Hepatocyte (in vitro differentiated cells): ENCODE results near the gene APOA1.

Source experiments
- EZH2 ChIP-seq: fragments of 200-600 bp; sonication (generic); IDR thresholded peaks from 2 replicates; pipeline ENCODE4 v1.6.1; 2016; ENCODE audit warnings: antibody characterized with exemption, mild to moderate bottlenecking, borderline replicate concordance
- EZH2phosphoT487 ChIP-seq: fragments of 200-600 bp; sonication (generic); IDR thresholded peaks from one replicate; pipeline ENCODE4 v1.6.1; 2018; ENCODE audit warnings: antibody characterized with exemption, mild to moderate bottlenecking, low read depth, moderate library complexity; ENCODE audit not compliant: unreplicated experiment, severe bottlenecking
- TF ChIP-seq, protein P1 (sequence below): fragments of 200-600 bp; sonication (generic); IDR thresholded peaks from 2 replicates; pipeline ENCODE4 v1.5.1; 2016; ENCODE audit warnings: antibody characterized with exemption, mild to moderate bottlenecking; ENCODE audit not compliant: poor library complexity

DNA sequence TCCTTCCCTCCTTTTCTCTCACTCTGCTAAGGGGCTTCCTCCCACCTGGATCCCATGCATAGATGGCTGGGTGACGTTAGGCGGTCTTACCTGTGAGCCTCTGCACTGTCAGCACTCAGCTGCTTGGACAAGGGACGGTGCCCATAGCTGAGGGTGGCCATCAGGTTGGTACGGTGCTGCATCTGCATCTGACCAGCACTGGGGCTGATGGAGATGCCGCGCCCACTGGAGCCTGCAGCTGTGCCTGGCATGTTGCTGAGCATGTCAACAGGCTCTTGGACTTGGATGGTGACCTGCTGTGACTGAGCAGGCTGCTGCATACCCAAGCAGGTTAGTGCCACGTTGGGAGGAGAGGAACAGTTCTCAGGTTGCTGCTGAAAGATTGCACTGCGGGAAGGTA is 21.8 kb upstream of the APOA1 start:
- TF ChIP-seq EZH2phosphoT487 (no peak), EZH2 (no peak)
- TF ChIP-seq, protein P1, sequence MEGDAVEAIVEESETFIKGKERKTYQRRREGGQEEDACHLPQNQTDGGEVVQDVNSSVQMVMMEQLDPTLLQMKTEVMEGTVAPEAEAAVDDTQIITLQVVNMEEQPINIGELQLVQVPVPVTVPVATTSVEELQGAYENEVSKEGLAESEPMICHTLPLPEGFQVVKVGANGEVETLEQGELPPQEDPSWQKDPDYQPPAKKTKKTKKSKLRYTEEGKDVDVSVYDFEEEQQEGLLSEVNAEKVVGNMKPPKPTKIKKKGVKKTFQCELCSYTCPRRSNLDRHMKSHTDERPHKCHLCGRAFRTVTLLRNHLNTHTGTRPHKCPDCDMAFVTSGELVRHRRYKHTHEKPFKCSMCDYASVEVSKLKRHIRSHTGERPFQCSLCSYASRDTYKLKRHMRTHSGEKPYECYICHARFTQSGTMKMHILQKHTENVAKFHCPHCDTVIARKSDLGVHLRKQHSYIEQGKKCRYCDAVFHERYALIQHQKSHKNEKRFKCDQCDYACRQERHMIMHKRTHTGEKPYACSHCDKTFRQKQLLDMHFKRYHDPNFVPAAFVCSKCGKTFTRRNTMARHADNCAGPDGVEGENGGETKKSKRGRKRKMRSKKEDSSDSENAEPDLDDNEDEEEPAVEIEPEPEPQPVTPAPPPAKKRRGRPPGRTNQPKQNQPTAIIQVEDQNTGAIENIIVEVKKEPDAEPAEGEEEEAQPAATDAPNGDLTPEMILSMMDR: no peak
